Measurements from ENCODE around the gene TRPM6. TPM values are rescaled to one million over a fixed set of nuclear protein-coding genes. Genes with fewer than 3 reads are reported as not detected.

Gene TRPM6
- total RNA-seq, 1 experiment from 2014 or later: 0.57 TPM

DNA sequence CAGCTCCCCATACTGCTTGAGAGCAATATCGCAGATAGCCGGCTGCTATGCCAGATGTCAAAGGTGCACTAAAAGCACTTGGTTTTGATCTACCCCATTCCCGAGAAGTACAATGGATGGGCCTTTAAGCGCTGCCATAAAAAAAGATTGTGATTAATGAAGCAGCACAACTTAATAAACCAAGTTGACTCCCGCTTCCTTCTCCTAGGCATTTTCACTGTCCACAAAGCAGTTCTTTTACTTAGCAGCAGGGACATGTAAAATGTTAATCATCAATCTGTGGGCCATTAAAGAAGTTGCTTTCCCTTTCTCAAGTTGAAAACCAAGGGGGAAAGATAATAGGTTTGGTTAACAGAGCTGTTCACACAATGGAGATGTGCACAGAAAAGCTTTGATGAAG, 176.4 kb downstream of the TRPM6 start:
- no peak overlapping the region for H3K27ac Mint-ChIP-seq
- no peak overlapping the region for H3K4ac ChIP-seq (ENCODE audit: low read depth, low read length)
- no peaks in the 10 kb centered on the region for H3K27me3 ChIP-seq (ENCODE audit: insufficient read depth, low read length)
- no peaks in the 10 kb centered on the region for H3K4me1 ChIP-seq (ENCODE audit: insufficient read depth, low read length)
- no peak overlapping the region for H3K27ac ChIP-seq (ENCODE audit: insufficient read length, low read depth, low read length)
- H3T11ph ChIP-seq (ENCODE audit: low read length): no peak overlapping the region
- no peaks in the 10 kb centered on the region for H3K79me2 ChIP-seq (ENCODE audit: insufficient read depth, low read length)
- H3K56ac ChIP-seq (ENCODE audit: insufficient read length, low read depth, low read length): no peak overlapping the region
- H2BK120ac ChIP-seq (ENCODE audit: low read depth, low read length, poor library complexity, severe bottlenecking): no peak overlapping the region
- H3K18ac ChIP-seq (ENCODE audit: insufficient read length, low read depth, low read length): no peak overlapping the region
- no peak overlapping the region for H2BK5ac ChIP-seq (ENCODE audit: insufficient read length, low read length)
- H3K27me3 Mint-ChIP-seq (ENCODE audit: low read depth): no peaks in the 10 kb centered on the region
- no peaks in the 10 kb centered on the region; a peak in 1 of 7 replicates for H3K36me3 Mint-ChIP-seq (ENCODE audit: insufficient read depth in 1 of 3, low read depth in 3 of 3)
- no CpG with 5 or more reads among the region's 5 CpGs for WGBS (ENCODE audit: extremely low coverage, insufficient read length, low lambda C conversion rate)
- H4K20me1 ChIP-seq (ENCODE audit: control insufficient read depth, insufficient read depth, insufficient read length): no peaks in the 10 kb centered on the region
- H3K79me1 ChIP-seq (ENCODE audit: insufficient read depth, low read depth, low read length, poor library complexity, severe bottlenecking): no peaks in the 10 kb centered on the region
- H3K23me2 ChIP-seq (ENCODE audit: insufficient read length, low read depth, low read length, poor library complexity, severe bottlenecking): no peaks in the 10 kb centered on the region
- no peak overlapping the region for H4K8ac ChIP-seq (replicated peaks; ENCODE audit: insufficient read length, low read depth, low read length)
- no peaks in the 10 kb centered on the region for H3K9me3 ChIP-seq (ENCODE audit: control insufficient read depth, low read depth, low read length)
- H2AFZ ChIP-seq (ENCODE audit: low read length): no peak overlapping the region
- TF ChIP-seq, protein P1, sequence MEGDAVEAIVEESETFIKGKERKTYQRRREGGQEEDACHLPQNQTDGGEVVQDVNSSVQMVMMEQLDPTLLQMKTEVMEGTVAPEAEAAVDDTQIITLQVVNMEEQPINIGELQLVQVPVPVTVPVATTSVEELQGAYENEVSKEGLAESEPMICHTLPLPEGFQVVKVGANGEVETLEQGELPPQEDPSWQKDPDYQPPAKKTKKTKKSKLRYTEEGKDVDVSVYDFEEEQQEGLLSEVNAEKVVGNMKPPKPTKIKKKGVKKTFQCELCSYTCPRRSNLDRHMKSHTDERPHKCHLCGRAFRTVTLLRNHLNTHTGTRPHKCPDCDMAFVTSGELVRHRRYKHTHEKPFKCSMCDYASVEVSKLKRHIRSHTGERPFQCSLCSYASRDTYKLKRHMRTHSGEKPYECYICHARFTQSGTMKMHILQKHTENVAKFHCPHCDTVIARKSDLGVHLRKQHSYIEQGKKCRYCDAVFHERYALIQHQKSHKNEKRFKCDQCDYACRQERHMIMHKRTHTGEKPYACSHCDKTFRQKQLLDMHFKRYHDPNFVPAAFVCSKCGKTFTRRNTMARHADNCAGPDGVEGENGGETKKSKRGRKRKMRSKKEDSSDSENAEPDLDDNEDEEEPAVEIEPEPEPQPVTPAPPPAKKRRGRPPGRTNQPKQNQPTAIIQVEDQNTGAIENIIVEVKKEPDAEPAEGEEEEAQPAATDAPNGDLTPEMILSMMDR (conservative IDR thresholded peaks at IDR 0.05): no peak
- H3K14ac ChIP-seq (ENCODE audit: insufficient read depth, low read length): no peak overlapping the region
- no peak overlapping the region for H2BK12ac ChIP-seq (ENCODE audit: insufficient read length, low read depth, low read length)
- no peak overlapping the region for H4K91ac ChIP-seq (ENCODE audit: insufficient read length, low read depth, low read length)
- peaks cover 3 to 4% of the 10 kb centered on the region in 2 experiments; a peak in 3 of 4 replicates for H3K4me1 Mint-ChIP-seq
- no peak overlapping the region for H3K4me3 Mint-ChIP-seq
- no peak overlapping the region for H2BK15ac ChIP-seq (ENCODE audit: low read depth, low read length)
- H2AK5ac ChIP-seq (ENCODE audit: insufficient read length, low read length): no peak overlapping the region
- H2BK20ac ChIP-seq (ENCODE audit: low read depth, low read length, poor library complexity, severe bottlenecking): no peak overlapping the region
- H3K23ac ChIP-seq (ENCODE audit: insufficient read length, low read depth, low read length): no peak overlapping the region
- H3K9ac ChIP-seq (ENCODE audit: extremely low read depth, insufficient read length, low read length): no peak overlapping the region
- H3K4me2 ChIP-seq (ENCODE audit: insufficient read depth, insufficient read length, low read length): no peak overlapping the region
- DNase-seq: no peak
- peaks cover 0 to 2% of the 10 kb centered on the region in 2 experiments; a peak in 1 of 5 replicates for H3K9me3 Mint-ChIP-seq
- no peak overlapping the region for H4K5ac ChIP-seq (ENCODE audit: insufficient read length, low read depth, low read length)

Measured in H9 (cell line).